Thoracic aorta (tissue), 2 donors: ENCODE measurements around the gene CAMK1G. TPM values are rescaled to one million over a fixed set of nuclear protein-coding genes. Genes with fewer than 3 reads are reported as not detected.

Source experiments
- ATAC-seq: fragments of 150-250 bp; one replicate; pipeline ENCODE4 v1.8.0; 2017; ENCODE audit warnings: low read depth; ENCODE audit not compliant: insufficient number of reproducible peaks, low FRiP score
- DNase-seq: peaks from one replicate; pipeline ENCODE4 v3.0.0-alpha.2; 2020; ENCODE audit warnings: low spot score
- H3K27ac ChIP-seq, 2 donors: fragments of 200-600 bp; sonication (generic); 1 replicate in 1 of 2; 2 replicates in 1 of 2; pipeline ENCODE4 v1.5.1; 2016; ENCODE audit warnings: mild to moderate bottlenecking in 2 of 2, moderate library complexity in 2 of 2
- H3K27me3 ChIP-seq: fragments of 200-600 bp; sonication (generic); replicated peaks from 2 replicates; pipeline ENCODE4 v1.6.0; 2016; ENCODE audit warnings: mild to moderate bottlenecking; ENCODE audit not compliant: insufficient read depth
- H3K36me3 ChIP-seq: fragments of 200-600 bp; sonication (generic); one replicate; pipeline ENCODE4 v1.5.1; 2016
- H3K4me1 ChIP-seq, 2 donors: fragments of 200-600 bp; sonication (generic); 1 replicate in 1 of 2; 2 replicates in 1 of 2; pipeline versions ENCODE4 v1.5.1 to v1.6.0; 2016; ENCODE audit warnings: low read depth in 2 of 2, mild to moderate bottlenecking in 1 of 2; ENCODE audit not compliant: control insufficient read depth in 1 of 2
- H3K4me3 ChIP-seq: fragments of 200-600 bp; sonication (generic); 2 replicates; pipeline ENCODE4 v1.5.1; 2016; ENCODE audit warnings: mild to moderate bottlenecking
- H3K9me3 ChIP-seq: fragments of 200-600 bp; sonication (generic); 2 replicates; pipeline ENCODE4 v1.5.1; 2016
- total RNA-seq, 2 donors: library from RNA; depleted of rRNA; stranded (reverse); fragments of >200 nt; gene quantifications; one replicate each; pipeline versions ENCODE4 v1.1.0 to v1.2.3, GENCODE V29; 2016
- TF ChIP-seq, protein P1 (sequence below): fragments of 200-600 bp; sonication (generic); IDR thresholded peaks from one replicate; pipeline ENCODE4 v1.5.1; 2019; ENCODE audit warnings: antibody characterized with exemption

CAMK1G gene
- total RNA-seq, 2 donors from 2014 or later = not detected

GRCh38 chr1:209627027-209627731 is 43.7 kb downstream of the CAMK1G start:
- ATAC-seq = no peak

DNA sequence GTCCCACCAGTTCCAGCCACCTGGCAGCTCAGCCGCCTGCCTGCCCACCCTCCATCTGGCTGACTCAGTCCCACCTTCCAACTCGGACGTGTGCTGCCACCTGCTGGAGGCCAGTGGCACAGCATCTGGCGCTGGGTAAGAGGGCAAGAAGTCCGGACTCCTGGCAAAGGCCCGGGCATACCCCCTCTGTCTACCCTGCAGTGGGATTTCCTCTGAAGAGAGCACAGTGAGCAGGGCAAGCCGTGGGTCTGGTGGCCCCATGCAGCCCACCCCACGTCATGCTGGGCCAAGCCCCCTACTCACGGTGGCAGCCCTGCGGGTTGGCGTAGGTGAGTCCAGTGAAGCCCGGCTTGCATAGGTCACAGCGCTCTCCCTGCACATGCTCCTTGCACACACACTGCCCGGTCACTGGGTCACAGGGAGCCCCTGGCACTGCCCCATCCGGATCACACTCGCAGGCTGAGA is 44.2 kb downstream of the CAMK1G start:
- H3K9me3 ChIP-seq = no peaks in the 10 kb centered on the region
- H3K4me1 ChIP-seq = peaks cover 12 to 20% of the 10 kb centered on the region in 2 donors
- DNase-seq (no peak), ATAC-seq (no peak)
- H3K27me3 ChIP-seq = no peaks in the 10 kb centered on the region
- no peak overlapping the region for H3K4me3 ChIP-seq
- no peak overlapping the region for H3K27ac ChIP-seq
- H3K36me3 ChIP-seq = no peaks in the 10 kb centered on the region
- TF ChIP-seq, protein P1, sequence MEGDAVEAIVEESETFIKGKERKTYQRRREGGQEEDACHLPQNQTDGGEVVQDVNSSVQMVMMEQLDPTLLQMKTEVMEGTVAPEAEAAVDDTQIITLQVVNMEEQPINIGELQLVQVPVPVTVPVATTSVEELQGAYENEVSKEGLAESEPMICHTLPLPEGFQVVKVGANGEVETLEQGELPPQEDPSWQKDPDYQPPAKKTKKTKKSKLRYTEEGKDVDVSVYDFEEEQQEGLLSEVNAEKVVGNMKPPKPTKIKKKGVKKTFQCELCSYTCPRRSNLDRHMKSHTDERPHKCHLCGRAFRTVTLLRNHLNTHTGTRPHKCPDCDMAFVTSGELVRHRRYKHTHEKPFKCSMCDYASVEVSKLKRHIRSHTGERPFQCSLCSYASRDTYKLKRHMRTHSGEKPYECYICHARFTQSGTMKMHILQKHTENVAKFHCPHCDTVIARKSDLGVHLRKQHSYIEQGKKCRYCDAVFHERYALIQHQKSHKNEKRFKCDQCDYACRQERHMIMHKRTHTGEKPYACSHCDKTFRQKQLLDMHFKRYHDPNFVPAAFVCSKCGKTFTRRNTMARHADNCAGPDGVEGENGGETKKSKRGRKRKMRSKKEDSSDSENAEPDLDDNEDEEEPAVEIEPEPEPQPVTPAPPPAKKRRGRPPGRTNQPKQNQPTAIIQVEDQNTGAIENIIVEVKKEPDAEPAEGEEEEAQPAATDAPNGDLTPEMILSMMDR = peak; percentile 93

More at GRCh38 chr1:209627027-209627731, 43.7 kb downstream of the CAMK1G start:
- Histone ChIP-seq H3K36me3 (no peaks in the 10 kb centered on the region), H3K27me3 (no peaks in the 10 kb centered on the region), H3K4me3 (no peak overlapping the region), H3K4me1 (peaks cover 12 to 20% of the 10 kb centered on the region in 2 donors), H3K9me3 (no peaks in the 10 kb centered on the region), H3K27ac (no peak overlapping the region)
- DNase-seq = no peak
- TF ChIP-seq, protein P1 = no peak

DNA sequence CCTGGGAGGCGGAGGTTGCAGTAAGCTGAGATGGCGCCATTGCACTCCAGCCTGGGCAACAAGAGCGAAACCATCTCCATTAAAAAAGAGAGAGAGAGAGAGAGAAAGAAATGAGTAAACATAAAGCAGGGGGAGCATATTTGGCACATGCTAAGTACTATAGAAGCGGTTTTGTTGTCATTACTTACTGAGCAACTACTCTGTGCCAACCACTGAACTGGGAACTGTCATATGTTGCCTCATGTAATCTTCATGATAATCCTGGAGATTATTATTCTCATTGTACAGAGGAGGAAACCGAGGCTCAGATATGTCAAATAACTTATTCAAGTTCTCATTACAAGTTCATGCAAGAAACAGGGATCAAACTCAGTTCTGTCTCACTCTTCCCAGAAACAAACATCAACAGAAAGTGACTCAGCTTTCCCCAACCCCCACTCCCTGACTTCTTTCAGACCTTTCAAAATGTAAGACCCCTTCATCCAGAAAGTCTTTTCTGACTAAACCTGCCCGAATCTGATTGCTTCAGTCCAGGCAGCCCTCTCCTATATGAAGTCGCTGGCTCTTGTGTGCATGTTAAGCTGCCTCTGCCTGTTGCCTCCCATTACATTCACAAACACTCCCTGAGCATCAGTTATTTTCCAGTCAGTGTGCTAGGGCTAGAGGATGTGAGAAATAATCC is 45.2 kb downstream of the CAMK1G start:
- H3K9me3 ChIP-seq = no peaks in the 10 kb centered on the region
- H3K27ac ChIP-seq = no peak overlapping the region

DNA sequence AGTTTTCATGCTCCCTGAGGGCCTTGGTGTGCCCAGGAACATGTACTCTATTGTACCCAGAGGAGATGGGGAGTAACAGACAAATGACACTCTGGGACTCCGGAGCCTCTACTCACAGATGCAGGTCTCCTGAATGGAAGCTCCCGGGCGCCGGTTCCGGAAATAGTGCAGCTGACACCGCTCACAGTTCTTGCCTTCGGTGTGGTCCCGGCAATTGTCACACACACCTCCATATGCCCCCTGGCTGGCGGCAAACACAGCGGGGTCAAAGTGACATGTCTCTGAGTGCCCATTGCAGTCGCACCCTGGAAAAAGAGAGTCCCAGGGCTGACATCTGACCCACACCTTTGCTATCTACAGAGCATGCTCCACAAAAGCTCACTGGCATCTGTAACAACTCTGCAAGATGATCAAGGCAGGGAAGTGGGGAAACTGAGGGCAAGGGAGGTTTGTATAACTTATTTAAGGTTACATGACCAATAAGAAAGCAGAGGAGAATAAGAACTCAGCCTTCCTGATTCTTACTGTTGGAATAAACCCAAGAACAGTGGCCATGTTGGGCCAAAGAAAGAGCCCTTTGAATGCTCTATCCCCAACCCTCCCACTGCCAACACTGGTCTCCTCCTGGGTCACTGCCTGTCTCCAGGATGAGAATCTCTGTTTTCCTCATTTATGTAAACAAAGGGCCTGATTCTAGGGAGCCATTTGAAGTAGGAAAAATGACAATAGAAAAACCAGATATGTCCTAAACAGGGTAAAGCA is 46.3 kb downstream of the CAMK1G start:
- DNase-seq (no peak), ATAC-seq (no peak)
- Histone ChIP-seq H3K27me3 (no peaks in the 10 kb centered on the region), H3K36me3 (no peaks in the 10 kb centered on the region), H3K4me3 (no peak overlapping the region), H3K4me1 (peaks cover 12 to 20% of the 10 kb centered on the region in 2 donors), H3K9me3 (no peaks in the 10 kb centered on the region), H3K27ac (no peak overlapping the region)
- TF ChIP-seq, protein P1 = no peak

More for the DNA sequence above, 45.2 kb downstream of the CAMK1G start:
- Histone ChIP-seq H3K27me3 (no peaks in the 10 kb centered on the region), H3K4me3 (no peak overlapping the region), H3K36me3 (no peaks in the 10 kb centered on the region), H3K4me1 (peaks cover 12 to 20% of the 10 kb centered on the region in 2 donors)
- DNase-seq (no peak), ATAC-seq (no peak)
- TF ChIP-seq, protein P1 = no peak
